Pancreas (tissue), 10 donors: ENCODE measurements around the gene MUC15. TPM values are rescaled to one million over a fixed set of nuclear protein-coding genes. Genes with fewer than 3 reads are reported as not detected.

Experiments used
- ATAC-seq, 4 donors: fragments of 200-7000 bp; cut with Tn5 transposase; one replicate each; pipeline versions ENCODE4 v1.8.0 to v1.9.1; 2020; ENCODE audit warnings: mild to moderate bottlenecking in 4 of 4, moderate library complexity in 4 of 4
- DNase-seq, 6 donors: peaks; one replicate each; pipeline ENCODE4 v3.0.0-alpha.2; 2020
- FAIRE-seq: peaks from 2 replicates; lab custom pipeline; 2012; peaks lifted over from hg19 to GRCh38; lab: Jason Lieb, UNC
- H3K27ac ChIP-seq, 4 donors: fragments of 200-600 bp; sonication (generic); 1 replicate in 3 of 4; 2 replicates in 1 of 4; pipeline versions ENCODE4 v1.5.0 to v1.8.0; 2020
- H3K27me3 ChIP-seq, 4 donors: fragments of 200-600 bp; one replicate each; pipeline ENCODE4 v1.8.0; 2021
- H3K36me3 ChIP-seq, 3 donors: fragments of 200-600 bp; sonication (generic) in 1 of 3; one replicate each; pipeline versions ENCODE4 v1.5.0 to v1.8.0; 2020 to 2021
- H3K4me1 ChIP-seq, 3 donors: fragments of 200-600 bp; one replicate each; pipeline ENCODE4 v1.8.0; 2021
- H3K4me3 ChIP-seq, 4 donors: fragments of 200-600 bp; sonication (generic) in 2 of 4; one replicate each; pipeline versions ENCODE4 v1.5.0 to v1.8.0; 2020 to 2021
- H3K9me3 ChIP-seq, 4 donors: fragments of 200-600 bp; one replicate each; pipeline ENCODE4 v1.8.0; 2021
- WGBS, 2 donors: extraction: QIAGEN DNeasy Blood & Tissue Kit; methylation state at CpG; one replicate each; pipeline ENCODE4 v1.1.7; 2013; 5-methylcytosine and 5-hydroxymethylcytosine counted together
- intact Hi-C, 3 donors: fragments of 100-400 bp; cut with DNase I; formaldehyde crosslinking; loops; one replicate each; pipeline versions ENCODE4 v1.11.1 to v1.14.2; 2022
- polyA plus RNA-seq, 2 donors: library from polyadenylated mRNA; stranded (reverse); fragments of 200-250 nt; gene quantifications; one replicate each; pipeline ENCODE4 v1.2.3, GENCODE V29; 2013
- total RNA-seq, 6 donors: library from RNA; stranded (reverse); fragmentation: NEBNext Ultra II Directional in 4 of 6; extraction: Animal tissue kit (Norgen Biotek cat#: 25700) in 4 of 6; gene quantifications; one replicate each; pipeline versions ENCODE4 v1.2.1 to v1.2.4, GENCODE V29; 2021 to 2023
- TF ChIP-seq, protein P1 (sequence below), 4 donors: fragments of 200-600 bp; sonication (generic) in 3 of 4; IDR thresholded peaks; one replicate each; pipeline versions ENCODE4 v1.5.0 to v1.8.0; 2021; ENCODE audit warnings: antibody characterized with exemption in 4 of 4
- donor health status: healthy with polysubstance abuse.
- donor health status: DM: no; HTN: no; CAD: no; lungs with moderate emphysema.
- donor health status: DM: no; HTN: no; CAD: no.
- donor health status: control.
- donor health status: control.
- donor health status: Bipolar disorder and iron deficiency.
- donor health status: DM: yes; HTN: yes; CAD: no.
- donor health status: DM: no; HTN: no; CAD: no.
- donor health status: DM: no; HTN: no; CAD: no.
- donor health status: DM: yes; HTN: yes; CAD: no.

MUC15 gene
- total and polyA plus RNA-seq, 8 donors = 1.5 to 7.8 (median 3.6) TPM

DNA sequence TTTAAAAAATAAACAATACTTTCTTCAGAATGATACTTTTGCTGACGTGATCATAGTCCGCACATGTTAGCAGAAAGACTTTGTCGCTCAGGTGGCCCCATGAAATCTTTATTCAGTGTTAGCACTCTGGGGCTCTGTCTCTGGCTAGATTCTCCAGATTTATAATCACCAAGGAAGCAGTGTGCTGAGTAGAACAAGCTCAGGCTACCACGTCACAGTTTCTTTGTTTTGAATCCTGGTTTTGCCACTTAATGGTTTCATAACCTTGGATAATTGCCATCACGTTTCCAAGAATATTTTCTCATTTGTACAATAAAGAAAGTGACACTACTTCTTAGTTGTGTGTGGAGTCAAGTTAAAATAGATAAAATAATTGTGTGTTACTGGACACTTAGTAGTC lies 3.9 kb upstream of the MUC15 start:
- DNase-seq (no peak), ATAC-seq (no peak), FAIRE-seq (no peak)
- no peaks in the 10 kb centered on the region for H3K27me3 ChIP-seq
- no peak overlapping the region for H3K27ac ChIP-seq
- H3K36me3 ChIP-seq = no peaks in the 10 kb centered on the region
- no peaks in the 10 kb centered on the region for H3K9me3 ChIP-seq
- H3K4me1 ChIP-seq = no peaks in the 10 kb centered on the region
- intact Hi-C loops = no loop called here
- TF ChIP-seq, protein P1, sequence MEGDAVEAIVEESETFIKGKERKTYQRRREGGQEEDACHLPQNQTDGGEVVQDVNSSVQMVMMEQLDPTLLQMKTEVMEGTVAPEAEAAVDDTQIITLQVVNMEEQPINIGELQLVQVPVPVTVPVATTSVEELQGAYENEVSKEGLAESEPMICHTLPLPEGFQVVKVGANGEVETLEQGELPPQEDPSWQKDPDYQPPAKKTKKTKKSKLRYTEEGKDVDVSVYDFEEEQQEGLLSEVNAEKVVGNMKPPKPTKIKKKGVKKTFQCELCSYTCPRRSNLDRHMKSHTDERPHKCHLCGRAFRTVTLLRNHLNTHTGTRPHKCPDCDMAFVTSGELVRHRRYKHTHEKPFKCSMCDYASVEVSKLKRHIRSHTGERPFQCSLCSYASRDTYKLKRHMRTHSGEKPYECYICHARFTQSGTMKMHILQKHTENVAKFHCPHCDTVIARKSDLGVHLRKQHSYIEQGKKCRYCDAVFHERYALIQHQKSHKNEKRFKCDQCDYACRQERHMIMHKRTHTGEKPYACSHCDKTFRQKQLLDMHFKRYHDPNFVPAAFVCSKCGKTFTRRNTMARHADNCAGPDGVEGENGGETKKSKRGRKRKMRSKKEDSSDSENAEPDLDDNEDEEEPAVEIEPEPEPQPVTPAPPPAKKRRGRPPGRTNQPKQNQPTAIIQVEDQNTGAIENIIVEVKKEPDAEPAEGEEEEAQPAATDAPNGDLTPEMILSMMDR (IDR thresholded peaks at IDR 0.05) = no peak
- WGBS, 2 donors = 60 to 66% methylated on average over 5 of the region's 5 CpGs
- H3K4me3 ChIP-seq = no peak overlapping the region

DNA sequence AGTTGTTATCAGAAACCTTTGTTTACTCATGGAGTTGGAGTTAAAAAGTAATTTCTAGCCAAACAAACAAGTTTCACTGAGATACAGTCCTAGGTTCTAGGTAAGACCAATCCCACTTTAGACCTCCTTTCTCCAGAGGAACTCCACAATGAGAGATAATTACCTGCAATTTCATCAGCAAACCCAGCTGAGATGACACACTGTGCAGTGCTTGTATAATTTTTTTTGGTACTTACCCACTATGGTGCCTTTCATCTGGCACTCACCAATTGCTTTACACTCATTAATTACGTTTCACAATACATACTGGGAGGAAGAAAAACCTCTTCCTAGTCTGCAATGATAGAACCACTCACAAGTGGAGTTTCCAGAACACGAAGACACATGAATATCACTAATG lies 1.8 kb upstream of the MUC15 start:
- Histone ChIP-seq H3K4me1 (no peaks in the 10 kb centered on the region), H3K9me3 (no peaks in the 10 kb centered on the region), H3K27ac (peak overlapping the region in 1 of 4 donors; percentile 75), H3K27me3 (no peaks in the 10 kb centered on the region), H3K36me3 (no peaks in the 10 kb centered on the region), H3K4me3 (no peak overlapping the region)
- FAIRE-seq (no peak), ATAC-seq (no peak), DNase-seq (no peak)
- intact Hi-C loops = no loop called here
- 64 to 84% methylated on average over 2 of the region's 2 CpGs for WGBS, 2 donors
- TF ChIP-seq, protein P1 (IDR thresholded peaks at IDR 0.05) = no peak

DNA sequence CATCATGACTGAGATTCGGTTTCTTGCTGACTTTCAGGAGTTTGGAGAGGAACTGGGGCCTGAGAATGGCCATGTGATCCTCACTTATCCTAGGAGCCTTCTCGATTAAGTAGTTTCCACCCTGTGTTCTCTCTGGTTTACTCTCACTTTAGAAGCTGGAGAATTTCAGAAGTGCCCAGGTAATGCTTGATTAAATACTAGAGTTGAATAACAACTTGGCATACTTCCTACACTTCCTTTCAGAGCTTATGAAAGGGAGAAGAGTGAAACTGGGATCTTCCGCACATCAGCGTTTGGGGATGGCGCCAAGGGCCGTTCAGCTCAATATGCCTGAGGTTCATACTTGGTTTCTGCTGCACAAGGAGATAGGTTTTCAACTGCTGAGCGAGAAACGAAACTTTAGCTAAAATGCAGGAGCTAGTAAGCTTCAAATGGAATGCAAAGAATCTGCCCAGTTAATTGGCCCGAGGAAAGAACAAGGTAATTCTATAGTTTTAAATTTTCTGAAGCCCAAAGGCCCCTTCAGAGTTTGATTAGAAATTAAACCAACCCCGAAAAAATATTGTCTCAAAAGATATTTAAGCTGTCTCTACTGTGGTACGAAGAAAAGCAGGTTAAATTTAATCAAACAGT lies 823 bp upstream of the MUC15 start:
- no peaks in the 10 kb centered on the region for H3K9me3 ChIP-seq
- H3K27ac ChIP-seq = peak overlapping the region; percentile 11 to 75 (median 45)
- no peaks in the 10 kb centered on the region for H3K4me1 ChIP-seq
- intact Hi-C loops = no loop called here
- ATAC-seq (peak in 3 of 4 donors; percentile 38 to 61 (median 57)), FAIRE-seq (no peak), DNase-seq (no peak)
- H3K4me3 ChIP-seq = no peak overlapping the region
- WGBS, 2 donors = 51 to 52% methylated on average over 11 of the region's 11 CpGs
- H3K36me3 ChIP-seq = no peaks in the 10 kb centered on the region
- no peaks in the 10 kb centered on the region for H3K27me3 ChIP-seq
- TF ChIP-seq, protein P1 (IDR thresholded peaks at IDR 0.05) = no peak

DNA sequence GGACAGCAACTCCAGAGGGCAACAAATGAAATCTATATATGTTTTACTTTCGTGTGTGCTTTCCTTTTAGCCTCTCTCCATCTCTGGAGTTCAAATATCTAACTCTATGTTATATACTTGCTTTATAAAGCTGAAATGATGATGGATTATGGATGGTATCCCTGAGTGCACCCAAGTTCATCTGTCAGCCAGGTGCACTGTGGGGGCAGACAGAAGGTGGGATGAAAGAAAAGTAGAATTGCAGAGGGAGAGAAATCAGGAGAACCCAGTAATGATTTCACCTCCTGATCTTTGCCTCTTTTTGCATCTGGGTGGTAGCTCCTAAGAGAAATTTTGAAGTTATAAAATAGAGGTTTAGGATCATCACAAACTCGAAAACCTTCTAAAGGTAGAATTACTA lies 2.4 kb downstream of the MUC15 start:
- Histone ChIP-seq H3K4me3 (peak overlapping the region in 1 of 4 donors; percentile 2), H3K36me3 (no peaks in the 10 kb centered on the region), H3K4me1 (no peaks in the 10 kb centered on the region), H3K27ac (peak overlapping the region in 1 of 4 donors; percentile 6), H3K9me3 (no peaks in the 10 kb centered on the region), H3K27me3 (no peaks in the 10 kb centered on the region)
- ATAC-seq (no peak), DNase-seq (no peak), FAIRE-seq (no peak)
- intact Hi-C loops = no loop called here
- WGBS, 2 donors = 32 to 33% methylated on average over 2 of the region's 2 CpGs
- TF ChIP-seq, protein P1 (IDR thresholded peaks at IDR 0.05) = no peak

DNA sequence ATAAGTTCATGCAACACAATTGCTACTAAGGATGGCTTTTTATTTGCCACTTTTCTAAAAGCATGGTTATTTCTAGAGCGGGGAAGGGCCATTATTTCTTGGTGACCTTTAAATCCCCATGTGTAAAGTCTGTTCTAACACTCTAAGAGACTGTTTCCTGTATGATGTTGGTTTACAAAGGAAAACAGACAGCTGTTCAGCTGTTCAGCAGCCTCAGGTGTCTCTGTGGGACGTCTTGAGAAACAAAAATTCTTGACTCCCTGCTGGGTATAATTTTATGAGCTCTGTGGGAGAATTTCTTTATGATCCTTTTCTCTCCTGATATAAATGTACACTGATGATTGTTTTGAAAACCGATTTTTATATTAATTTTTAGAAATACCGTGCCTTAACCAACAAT lies 13.9 kb downstream of the MUC15 start:
- no peak for ATAC-seq
- WGBS, 2 donors = 60% methylated on average over 4 of the region's 4 CpGs
- Histone ChIP-seq H3K27me3 (no peaks in the 10 kb centered on the region), H3K9me3 (no peaks in the 10 kb centered on the region), H3K4me1 (no peaks in the 10 kb centered on the region), H3K4me3 (no peak overlapping the region), H3K36me3 (no peaks in the 10 kb centered on the region), H3K27ac (no peak overlapping the region)
- no peak for FAIRE-seq
- intact Hi-C loops = no loop called here
- no peak for DNase-seq
- TF ChIP-seq, protein P1 (IDR thresholded peaks at IDR 0.05) = no peak
